Measurements from ENCODE around the gene KRTAP10-7. TPM values are rescaled to one million over a fixed set of nuclear protein-coding genes. Genes with fewer than 3 reads are reported as not detected.

Gene KRTAP10-7
- total RNA-seq, 1 experiment from 2014 or later: not detected

DNA sequence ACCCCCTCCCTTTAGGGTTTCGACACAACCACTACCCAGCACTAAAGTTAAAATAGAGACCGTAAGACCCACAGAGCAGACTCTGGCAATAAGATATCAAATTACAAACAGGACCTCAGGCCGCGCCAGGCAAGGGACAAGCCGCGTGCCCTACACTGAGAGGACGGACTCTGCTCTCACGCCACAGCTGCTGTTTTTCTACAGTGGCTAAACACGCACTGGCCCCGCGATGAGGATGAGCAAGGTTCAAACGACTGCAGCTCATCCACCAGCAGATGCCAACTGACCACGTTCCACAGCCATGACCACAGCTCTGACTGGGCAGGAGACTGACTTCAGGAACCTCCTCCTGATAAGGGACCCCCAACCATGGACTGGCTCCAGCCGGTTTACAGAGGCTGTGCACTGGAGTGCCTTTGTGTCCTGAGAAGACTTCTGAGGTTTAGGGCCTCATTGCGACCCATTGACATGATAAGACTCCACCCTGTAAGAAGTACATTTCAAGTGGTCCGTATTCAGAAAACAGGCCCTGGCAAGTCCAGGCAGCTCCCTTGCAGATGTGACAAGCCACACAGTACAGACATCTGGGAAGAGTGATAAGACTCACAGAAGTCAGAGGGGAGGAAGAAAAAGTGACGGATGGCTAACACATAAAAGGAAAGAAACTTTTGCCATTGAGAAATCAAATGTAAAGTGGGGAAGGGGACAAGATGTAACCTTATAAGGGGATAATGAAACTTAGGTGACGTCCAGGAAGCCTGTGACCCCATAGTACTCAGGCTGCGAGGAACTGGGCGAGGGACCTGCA, 6.6 kb upstream of the KRTAP10-7 start:
- peaks cover 5% of the 10 kb centered on the region for H3K36me3 Mint-ChIP-seq (ENCODE audit: insufficient read depth, unreplicated experiment)
- intact Hi-C loops (cut with micrococcal nuclease; ENCODE audit: unreplicated experiment): no loop called here
- H3K27ac Mint-ChIP-seq (ENCODE audit: unreplicated experiment): no peak overlapping the region
- H3K27me3 Mint-ChIP-seq (ENCODE audit: unreplicated experiment): peaks cover 93% of the 10 kb centered on the region
- no peaks in the 10 kb centered on the region for H3K9me3 Mint-ChIP-seq (ENCODE audit: low read depth, unreplicated experiment)
- no peak overlapping the region for H3K4me3 Mint-ChIP-seq (ENCODE audit: low read depth, unreplicated experiment)
- no TSS peak for BruUV-seq (replicated peaks)
- TF ChIP-seq, protein P1, sequence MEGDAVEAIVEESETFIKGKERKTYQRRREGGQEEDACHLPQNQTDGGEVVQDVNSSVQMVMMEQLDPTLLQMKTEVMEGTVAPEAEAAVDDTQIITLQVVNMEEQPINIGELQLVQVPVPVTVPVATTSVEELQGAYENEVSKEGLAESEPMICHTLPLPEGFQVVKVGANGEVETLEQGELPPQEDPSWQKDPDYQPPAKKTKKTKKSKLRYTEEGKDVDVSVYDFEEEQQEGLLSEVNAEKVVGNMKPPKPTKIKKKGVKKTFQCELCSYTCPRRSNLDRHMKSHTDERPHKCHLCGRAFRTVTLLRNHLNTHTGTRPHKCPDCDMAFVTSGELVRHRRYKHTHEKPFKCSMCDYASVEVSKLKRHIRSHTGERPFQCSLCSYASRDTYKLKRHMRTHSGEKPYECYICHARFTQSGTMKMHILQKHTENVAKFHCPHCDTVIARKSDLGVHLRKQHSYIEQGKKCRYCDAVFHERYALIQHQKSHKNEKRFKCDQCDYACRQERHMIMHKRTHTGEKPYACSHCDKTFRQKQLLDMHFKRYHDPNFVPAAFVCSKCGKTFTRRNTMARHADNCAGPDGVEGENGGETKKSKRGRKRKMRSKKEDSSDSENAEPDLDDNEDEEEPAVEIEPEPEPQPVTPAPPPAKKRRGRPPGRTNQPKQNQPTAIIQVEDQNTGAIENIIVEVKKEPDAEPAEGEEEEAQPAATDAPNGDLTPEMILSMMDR (IDR thresholded peaks at IDR 0.05; ENCODE audit: unreplicated experiment): no peak
- CTCF ChIA-PET: no interaction called here
- H3K4me1 Mint-ChIP-seq (ENCODE audit: low read depth, unreplicated experiment): no peaks in the 10 kb centered on the region
- no peak for DNase-seq

DNA sequence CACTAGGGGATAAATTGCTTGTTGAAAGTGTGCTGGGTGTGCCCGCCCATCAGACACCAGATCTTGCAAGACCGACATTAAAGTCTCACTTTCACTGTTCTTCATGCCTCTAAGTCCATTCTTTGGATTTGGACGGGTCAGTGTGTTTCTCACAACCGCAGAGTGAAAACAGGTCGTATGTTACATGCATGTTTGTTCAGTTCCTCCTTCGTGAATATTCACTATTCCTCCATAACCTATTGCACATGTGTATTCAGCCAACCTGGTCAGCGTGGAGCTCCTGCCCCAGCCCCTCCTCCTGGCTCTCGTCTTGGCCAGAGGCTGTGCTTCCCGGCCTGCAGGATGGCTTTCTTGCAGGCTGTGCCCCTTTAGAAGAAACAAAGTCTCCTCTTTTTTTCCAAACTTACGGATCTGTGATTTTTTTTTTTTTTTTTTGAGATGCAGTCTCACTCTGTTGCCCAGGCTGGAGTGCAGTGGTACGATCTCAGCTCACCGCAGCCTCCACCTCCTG, 5.9 kb upstream of the KRTAP10-7 start:
- Mint-ChIP-seq H3K27me3 (ENCODE audit: unreplicated experiment) (peaks cover 97% of the 10 kb centered on the region), H3K36me3 (ENCODE audit: insufficient read depth, unreplicated experiment) (peaks cover 5% of the 10 kb centered on the region), H3K27ac (ENCODE audit: unreplicated experiment) (no peak overlapping the region), H3K4me3 (ENCODE audit: low read depth, unreplicated experiment) (no peak overlapping the region), H3K4me1 (ENCODE audit: low read depth, unreplicated experiment) (no peaks in the 10 kb centered on the region), H3K9me3 (ENCODE audit: low read depth, unreplicated experiment) (no peaks in the 10 kb centered on the region)
- intact Hi-C loops (cut with micrococcal nuclease; ENCODE audit: unreplicated experiment): no loop called here
- BruUV-seq (replicated peaks): no TSS peak
- CTCF ChIA-PET: no interaction called here
- TF ChIP-seq, protein P1 (IDR thresholded peaks at IDR 0.05; ENCODE audit: unreplicated experiment): no peak
- DNase-seq: no peak

DNA sequence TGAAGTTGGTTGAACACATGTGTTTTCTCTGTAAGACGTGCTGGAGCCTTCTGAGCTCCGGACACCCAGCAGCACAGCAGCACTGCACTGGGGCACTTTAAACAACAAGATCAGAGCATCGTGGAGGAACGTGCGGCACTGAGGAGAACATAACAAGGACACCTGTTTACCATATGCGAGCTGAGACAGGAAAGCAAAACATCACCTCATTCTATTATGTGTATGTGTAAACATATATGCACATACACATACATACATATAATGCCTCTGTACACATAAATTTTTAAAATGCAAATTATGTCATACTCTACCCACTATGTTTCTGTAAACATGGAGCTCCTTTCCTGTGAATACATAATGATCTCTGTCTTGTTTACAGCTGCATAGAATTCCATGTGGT, 4.9 kb upstream of the KRTAP10-7 start:
- Mint-ChIP-seq H3K4me3 (ENCODE audit: low read depth, unreplicated experiment) (no peak overlapping the region), H3K9me3 (ENCODE audit: low read depth, unreplicated experiment) (no peaks in the 10 kb centered on the region), H3K27ac (ENCODE audit: unreplicated experiment) (no peak overlapping the region), H3K4me1 (ENCODE audit: low read depth, unreplicated experiment) (no peaks in the 10 kb centered on the region), H3K36me3 (ENCODE audit: insufficient read depth, unreplicated experiment) (peaks cover 5% of the 10 kb centered on the region), H3K27me3 (ENCODE audit: unreplicated experiment) (peaks cover 97% of the 10 kb centered on the region)
- CTCF ChIA-PET: no interaction called here
- no peak for DNase-seq
- TF ChIP-seq, protein P1 (IDR thresholded peaks at IDR 0.05; ENCODE audit: unreplicated experiment): no peak
- intact Hi-C loops (cut with micrococcal nuclease; ENCODE audit: unreplicated experiment): no loop called here
- no TSS peak for BruUV-seq (replicated peaks)

DNA sequence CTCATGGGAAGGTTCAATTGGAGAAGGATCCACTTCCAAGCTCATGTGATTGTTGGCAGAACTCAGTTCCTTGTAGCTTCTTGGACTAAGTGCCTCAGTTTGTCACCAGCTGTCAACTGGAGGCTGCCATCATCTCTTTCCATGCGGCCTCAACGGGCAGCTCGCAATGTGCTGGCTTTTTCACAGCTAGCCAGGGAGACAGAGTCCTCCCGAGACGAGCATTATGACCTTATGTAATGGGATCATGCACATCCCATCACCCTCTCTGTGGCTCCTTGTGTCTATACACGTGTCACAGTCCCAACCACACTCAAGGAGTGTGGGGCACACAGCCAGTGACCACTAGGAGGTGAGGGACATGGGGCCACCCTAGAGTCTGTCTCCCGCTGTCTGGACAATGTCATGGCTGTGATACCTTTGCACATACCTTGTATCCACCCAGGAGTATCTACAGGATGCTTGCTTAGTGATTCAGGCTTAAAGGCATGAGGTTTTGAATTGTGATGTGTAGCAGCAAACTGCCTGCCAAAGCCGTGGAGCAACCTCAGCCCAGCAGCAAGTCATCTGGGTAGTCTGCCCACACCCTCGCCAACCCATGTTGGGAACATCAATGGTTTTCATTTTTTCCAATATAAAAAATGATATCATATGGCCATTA, 4.2 kb upstream of the KRTAP10-7 start:
- H3K36me3 Mint-ChIP-seq (ENCODE audit: insufficient read depth, unreplicated experiment): peaks cover 5% of the 10 kb centered on the region
- H3K9me3 Mint-ChIP-seq (ENCODE audit: low read depth, unreplicated experiment): no peaks in the 10 kb centered on the region
- CTCF ChIA-PET: no interaction called here
- intact Hi-C loops (cut with micrococcal nuclease; ENCODE audit: unreplicated experiment): no loop called here
- TF ChIP-seq, protein P1 (IDR thresholded peaks at IDR 0.05; ENCODE audit: unreplicated experiment): no peak
- no peaks in the 10 kb centered on the region for H3K4me1 Mint-ChIP-seq (ENCODE audit: low read depth, unreplicated experiment)
- no TSS peak for BruUV-seq (replicated peaks)
- H3K4me3 Mint-ChIP-seq (ENCODE audit: low read depth, unreplicated experiment): no peak overlapping the region
- no peak overlapping the region for H3K27ac Mint-ChIP-seq (ENCODE audit: unreplicated experiment)
- H3K27me3 Mint-ChIP-seq (ENCODE audit: unreplicated experiment): peaks cover 97% of the 10 kb centered on the region
- no peak for DNase-seq
